ENCODE measurements around the gene FIG4. TPM values are rescaled to one million over a fixed set of nuclear protein-coding genes. Genes with fewer than 3 reads are reported as not detected.

Gene FIG4
- total RNA-seq, 4 donors from 2014 or later: 12.3 to 19.9 (median 17.1) TPM

GRCh38 chr6:109794201-109794923, 103.3 kb downstream of the FIG4 start:
- TF ChIP-seq POLR2A (IDR thresholded peaks at IDR 0.05; ENCODE audit: low read depth): no peak
- TF ChIP-seq EP300 (IDR thresholded peaks at IDR 0.05): no peak
- TF ChIP-seq CTCF (IDR thresholded peaks at IDR 0.05): no peak
- TF ChIP-seq POLR2AphosphoS5 (IDR thresholded peaks at IDR 0.05): no peak
- intact Hi-C loops (cut with DNase I): no loop called here
- Histone ChIP-seq H3K27me3 (no peaks in the 10 kb centered on the region), H3K27ac (replicated peaks in 1 of 4) (peak overlapping the region; percentile 52 to 72 (median 58)), H3K36me3 (peaks cover 3 to 29% (median 10%) of the 10 kb centered on the region in 4 donors), H3K4me1 (peaks cover 17 to 23% (median 18%) of the 10 kb centered on the region in 4 donors), H3K9me3 (no peaks in the 10 kb centered on the region), H3K4me3 (no peak overlapping the region)
- 74% methylated on average over 6 of the region's 6 CpGs for WGBS
- no peak for DNase-seq (ENCODE audit: extremely low spot score)

- intact Hi-C loops (cut with DNase I): no loop called here
- no peak for TF ChIP-seq POLR2A (IDR thresholded peaks at IDR 0.05; ENCODE audit: low read depth)
- no peak for TF ChIP-seq EP300 (IDR thresholded peaks at IDR 0.05)
- no peak for TF ChIP-seq CTCF (IDR thresholded peaks at IDR 0.05)
- no peak for TF ChIP-seq POLR2AphosphoS5 (IDR thresholded peaks at IDR 0.05)
- Histone ChIP-seq H3K27me3 (no peaks in the 10 kb centered on the region), H3K27ac (replicated peaks in 1 of 4) (no peak overlapping the region), H3K9me3 (no peaks in the 10 kb centered on the region), H3K4me1 (peaks cover 17 to 23% (median 18%) of the 10 kb centered on the region in 4 donors), H3K4me3 (no peak overlapping the region), H3K36me3 (peaks cover 3 to 43% (median 15%) of the 10 kb centered on the region in 4 donors)
- no peak for DNase-seq (ENCODE audit: extremely low spot score)
- WGBS: 80% methylated on average over 4 of the region's 4 CpGs
Measured at GRCh38 chr6:109795994-109796555, 105.0 kb downstream of the FIG4 start.

- Histone ChIP-seq H3K27ac (replicated peaks in 1 of 4) (no peak overlapping the region), H3K27me3 (no peaks in the 10 kb centered on the region), H3K9me3 (no peaks in the 10 kb centered on the region), H3K4me1 (peaks cover 5 to 10% (median 6%) of the 10 kb centered on the region in 4 donors), H3K36me3 (peaks cover 0 to 33% (median 8%) of the 10 kb centered on the region in 4 donors), H3K4me3 (no peak overlapping the region)
- 93% methylated on average over 5 of the region's 5 CpGs for WGBS
- no peak for TF ChIP-seq POLR2AphosphoS5 (IDR thresholded peaks at IDR 0.05)
- no peak for TF ChIP-seq EP300 (IDR thresholded peaks at IDR 0.05)
- TF ChIP-seq POLR2A (IDR thresholded peaks at IDR 0.05; ENCODE audit: low read depth): no peak
- no peak for TF ChIP-seq CTCF (IDR thresholded peaks at IDR 0.05)
- no peak for DNase-seq (ENCODE audit: extremely low spot score)
- intact Hi-C loops (cut with DNase I): no loop called here
Measured at GRCh38 chr6:109799129-109799528, 108.0 kb downstream of the FIG4 start.

- Histone ChIP-seq H3K4me3 (no peak overlapping the region), H3K4me1 (peaks cover 0 to 4% (median under 1%) of the 10 kb centered on the region in 4 donors), H3K36me3 (peaks cover 0 to 33% (median 8%) of the 10 kb centered on the region in 4 donors), H3K27me3 (no peaks in the 10 kb centered on the region), H3K27ac (replicated peaks in 1 of 4) (no peak overlapping the region), H3K9me3 (no peaks in the 10 kb centered on the region)
- TF ChIP-seq CTCF (IDR thresholded peaks at IDR 0.05) (no peak), POLR2AphosphoS5 (IDR thresholded peaks at IDR 0.05) (no peak), POLR2A (IDR thresholded peaks at IDR 0.05; ENCODE audit: low read depth) (no peak), EP300 (IDR thresholded peaks at IDR 0.05) (no peak)
- 88% methylated on average over 3 of the region's 3 CpGs for WGBS
- intact Hi-C loops (cut with DNase I): no loop called here
- DNase-seq (ENCODE audit: extremely low spot score): no peak
Measured at GRCh38 chr6:109799664-109800063, 108.6 kb downstream of the FIG4 start.
